Germinal center (tissue), 1 donor: ENCODE results near the gene POLR3G.

Source experiments
- DNase-seq: peaks from one replicate; pipeline ENCODE4 v3.0.0; 2012; ENCODE audit warnings: mixed read lengths, low spot score

Gene POLR3G

GRCh38 chr5:90474235-90475107 is at the start of gene POLR3G, which contains the start of gene MBLAC2:
Gene POLR3G, plus strand, starts transcription at chr5:90474864. Its CDS starts 10,704 bp downstream, at chr5:90485568.
Gene MBLAC2, minus strand, starts transcription at chr5:90474771. Its CDS starts 479 bp downstream, at chr5:90474292.
- DNase-seq = peak; percentile 92

GRCh38 chr5:90434116-90434714 is 40.4 kb upstream of the POLR3G start:
- no peak for DNase-seq

GRCh38 chr5:90437663-90438062 is 37.0 kb upstream of the POLR3G start:
- no peak for DNase-seq

GRCh38 chr5:90438100-90438499 is 36.6 kb upstream of the POLR3G start:
- no peak for DNase-seq

GRCh38 chr5:90440644-90441043 is 34.0 kb upstream of the POLR3G start:
- no peak for DNase-seq

GRCh38 chr5:90446961-90447360 is 27.7 kb upstream of the POLR3G start:
- DNase-seq = no peak

GRCh38 chr5:90461288-90461687 is 13.4 kb upstream of the POLR3G start:
- DNase-seq = no peak

- DNase-seq = no peak
Measured at GRCh38 chr5:90472783-90473395, 1.8 kb upstream of the POLR3G start.

- peak; percentile 14 for DNase-seq
Measured at GRCh38 chr5:90473396-90474234, 1.0 kb upstream of the POLR3G start.

GRCh38 chr5:90475436-90475980 is 844 bp downstream of the POLR3G start:
- DNase-seq = no peak

GRCh38 chr5:90476391-90476790 is 1.7 kb downstream of the POLR3G start:
- DNase-seq = no peak

- no peak for DNase-seq
Measured at GRCh38 chr5:90477073-90477472, 2.4 kb downstream of the POLR3G start.

- no peak for DNase-seq
Measured at GRCh38 chr5:90477621-90478215, 3.1 kb downstream of the POLR3G start.

GRCh38 chr5:90479611-90480385 is 5.1 kb downstream of the POLR3G start:
- no peak for DNase-seq

- no peak for DNase-seq
Measured at GRCh38 chr5:90480699-90481098, 6.0 kb downstream of the POLR3G start.

GRCh38 chr5:90483206-90483605 is 8.5 kb downstream of the POLR3G start:
- no peak for DNase-seq

- no peak for DNase-seq
Measured at GRCh38 chr5:90484540-90484939, 9.9 kb downstream of the POLR3G start.

GRCh38 chr5:90488791-90489190 is 14.1 kb downstream of the POLR3G start:
- no peak for DNase-seq

GRCh38 chr5:90494043-90494442 is 19.4 kb downstream of the POLR3G start:
- DNase-seq = no peak

- DNase-seq = no peak
Measured at GRCh38 chr5:90495146-90495545, 20.5 kb downstream of the POLR3G start.

- DNase-seq = no peak
Measured at GRCh38 chr5:90503596-90503995, 28.9 kb downstream of the POLR3G start.
